Measurements from ENCODE around the gene ROPN1.
"Not testable (repeated sequence)": the region's sequence is repeated elsewhere in the genome, so short reads cannot be mapped to it uniquely, and the experiment has no call there.

The ROPN1 gene

DNA sequence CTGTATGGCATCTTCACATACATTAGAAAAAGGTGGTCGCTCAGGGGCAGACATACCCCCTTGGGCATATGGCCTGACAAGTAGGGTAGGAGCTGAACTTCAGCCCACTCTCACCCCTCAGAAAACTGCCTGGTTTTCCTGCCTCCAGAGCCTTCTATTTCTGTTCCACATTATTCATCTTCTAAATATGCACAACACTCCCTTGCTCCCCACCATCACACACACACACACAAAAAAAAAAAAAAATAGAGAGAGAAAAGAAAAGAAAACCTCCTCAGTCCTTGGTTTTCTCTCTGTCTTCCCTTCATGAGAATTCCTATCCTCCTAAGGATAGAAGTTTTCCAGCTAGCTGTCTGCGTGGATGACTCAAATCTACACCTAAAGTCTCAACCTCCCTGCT lies 5.6 kb upstream of the ROPN1 start:
- DNase-seq (ENCODE audit: low read depth in 3 of 3) = no peak

GRCh38 chr3:123993818-123994217 lies 1.9 kb upstream of the ROPN1 start:
- no peak for DNase-seq (ENCODE audit: low read depth in 3 of 3)

GRCh38 chr3:123986427-123986826 lies 5.5 kb downstream of the ROPN1 start:
- no peak for DNase-seq (ENCODE audit: low read depth in 3 of 3)

GRCh38 chr3:123984957-123985356 lies 7.0 kb downstream of the ROPN1 start:
- no peak for DNase-seq (ENCODE audit: low read depth in 3 of 3)

DNA sequence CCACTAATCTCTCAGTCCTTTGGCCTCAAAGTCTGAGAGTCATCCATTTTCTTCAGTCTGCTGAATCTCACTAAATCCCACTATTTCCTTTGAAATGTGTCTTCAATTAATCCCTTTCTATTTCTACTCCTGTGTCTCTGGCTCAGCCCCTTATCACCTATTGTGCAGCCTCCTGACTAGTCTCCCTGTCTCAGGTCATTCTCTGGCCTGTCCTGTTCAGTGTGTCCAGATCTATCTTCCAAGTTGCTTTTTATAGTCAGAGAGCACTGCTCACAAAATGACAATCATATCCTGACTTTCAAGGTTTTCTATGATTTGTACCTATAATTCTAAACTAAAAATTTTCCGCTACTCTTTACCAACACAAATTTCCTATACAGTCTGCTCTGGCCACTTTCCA lies 7.6 kb downstream of the ROPN1 start:
- no peak for DNase-seq (ENCODE audit: low read depth in 3 of 3)

DNA sequence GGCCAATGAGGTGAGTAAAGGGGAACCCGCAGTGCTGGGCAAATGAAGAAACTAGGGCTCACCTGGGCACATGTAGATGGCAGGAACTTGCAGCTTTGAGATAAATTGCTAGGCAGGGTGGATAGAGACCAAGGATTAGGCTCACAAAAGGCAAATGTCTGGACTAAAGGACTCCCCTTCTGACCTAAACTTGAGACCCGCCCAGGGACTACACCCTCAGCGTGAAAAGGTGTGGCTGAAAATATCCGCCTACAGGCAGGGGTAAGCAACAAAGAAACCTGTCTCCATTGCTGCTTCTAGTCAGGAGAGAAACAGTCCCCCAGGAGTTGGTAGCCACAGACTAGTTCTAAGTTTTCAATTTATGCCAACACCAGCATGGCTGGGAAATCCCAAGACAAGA lies 10.6 kb downstream of the ROPN1 start:
- not testable (repeated sequence) for DNase-seq (ENCODE audit: low read depth in 3 of 3)

- DNase-seq (ENCODE audit: low read depth in 3 of 3) = no peak
Measured at GRCh38 chr3:123980539-123980938, 11.4 kb downstream of the ROPN1 start.

DNA sequence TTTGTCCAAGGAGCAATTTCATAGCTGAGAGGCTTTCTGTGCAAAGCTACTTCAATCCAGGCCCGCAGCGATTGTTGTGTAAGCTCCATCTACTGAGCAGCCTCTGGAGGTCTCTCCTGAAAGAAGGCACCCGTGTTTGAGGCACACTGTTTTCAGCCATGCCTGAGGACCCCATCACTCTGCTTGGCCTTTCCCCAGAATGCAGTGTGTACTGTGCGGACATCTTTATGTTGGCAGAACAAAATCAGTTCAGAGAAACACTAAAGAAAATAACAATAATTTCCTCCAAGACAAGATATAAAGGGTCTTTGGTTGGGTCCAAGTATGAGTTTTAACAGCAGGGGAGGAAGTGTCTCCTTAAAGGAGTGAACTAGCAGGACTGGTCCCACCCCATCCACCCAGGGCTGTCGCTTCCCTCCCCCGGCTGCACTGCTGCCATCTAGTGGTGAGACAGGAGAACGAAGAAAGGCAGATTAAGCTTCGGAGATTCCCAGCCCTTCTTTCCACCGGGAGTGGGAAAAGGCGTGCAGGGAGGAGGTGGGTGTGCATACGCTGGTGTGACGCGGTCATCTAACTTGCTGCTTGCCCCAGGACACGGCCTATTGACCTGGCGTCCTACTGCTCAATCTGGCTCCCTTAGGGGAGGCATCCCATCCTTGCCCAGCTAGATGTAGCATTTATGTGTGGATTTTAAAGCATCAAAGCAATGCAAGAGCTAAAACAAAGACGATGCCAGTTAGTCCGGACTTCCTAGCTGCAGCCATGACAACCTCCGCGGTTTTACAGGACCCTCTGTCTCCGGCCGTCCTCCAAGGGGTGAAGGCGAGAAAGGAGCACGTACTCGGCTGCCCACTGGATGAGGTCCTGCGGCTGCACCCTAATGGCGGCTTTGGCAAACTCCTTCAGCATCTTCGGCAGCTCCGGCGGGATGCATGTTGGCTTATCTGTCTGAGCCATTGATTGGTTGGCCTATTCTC lies 12.1 kb downstream of the ROPN1 start:
- not testable (repeated sequence) for DNase-seq (ENCODE audit: low read depth in 3 of 3)

DNA sequence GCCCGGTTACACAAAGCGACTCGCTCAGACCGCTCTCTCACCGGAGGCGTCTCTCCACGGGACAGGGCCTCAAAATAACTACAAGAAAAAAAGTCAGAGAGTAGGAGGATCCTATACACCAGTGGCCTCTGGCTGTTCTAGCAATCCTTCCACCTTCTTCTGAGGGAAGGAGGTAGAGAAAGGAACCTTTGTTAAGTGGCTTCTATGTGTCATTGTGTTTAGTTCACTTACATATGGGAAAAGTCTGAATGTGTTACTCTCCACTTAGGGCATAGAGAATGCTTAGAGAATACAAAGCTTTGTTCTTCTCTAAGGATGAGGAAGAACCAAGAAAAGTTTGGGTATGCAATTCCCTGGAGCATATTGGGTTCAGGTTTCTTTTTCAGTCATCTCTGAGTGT lies 15.0 kb downstream of the ROPN1 start:
- DNase-seq (ENCODE audit: low read depth in 3 of 3) = not testable (repeated sequence)

GRCh38 chr3:123976181-123976898 lies 15.6 kb downstream of the ROPN1 start:
- DNase-seq (ENCODE audit: low read depth in 3 of 3) = not testable (repeated sequence)

DNA sequence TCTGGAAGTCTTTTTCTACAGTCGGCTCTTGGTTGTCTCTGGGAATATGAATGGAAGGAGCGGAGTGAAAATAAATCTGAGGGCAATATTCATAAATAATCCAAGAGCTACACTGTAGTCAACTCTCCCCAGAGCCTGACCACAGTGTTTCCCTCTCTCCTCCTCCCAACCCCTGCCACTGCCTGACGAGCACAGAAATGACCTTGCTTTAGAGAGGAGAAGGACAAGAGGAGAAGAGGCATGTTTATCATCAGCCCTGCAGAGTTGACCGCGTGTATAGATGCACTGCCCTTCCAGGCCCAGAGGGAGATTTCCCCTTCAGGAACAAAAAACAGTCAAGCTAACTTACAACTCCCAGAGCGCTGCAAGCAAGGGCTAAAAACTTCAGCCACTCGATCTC lies 16.9 kb downstream of the ROPN1 start:
- not testable (repeated sequence) for DNase-seq (ENCODE audit: low read depth in 3 of 3)

- DNase-seq (ENCODE audit: low read depth in 3 of 3) = no peak
Measured at GRCh38 chr3:123971406-123971805, 20.5 kb downstream of the ROPN1 start.

- DNase-seq (ENCODE audit: low read depth in 3 of 3) = not testable (repeated sequence)
Measured at GRCh38 chr3:123967260-123967659, 24.7 kb downstream of the ROPN1 start.

DNA sequence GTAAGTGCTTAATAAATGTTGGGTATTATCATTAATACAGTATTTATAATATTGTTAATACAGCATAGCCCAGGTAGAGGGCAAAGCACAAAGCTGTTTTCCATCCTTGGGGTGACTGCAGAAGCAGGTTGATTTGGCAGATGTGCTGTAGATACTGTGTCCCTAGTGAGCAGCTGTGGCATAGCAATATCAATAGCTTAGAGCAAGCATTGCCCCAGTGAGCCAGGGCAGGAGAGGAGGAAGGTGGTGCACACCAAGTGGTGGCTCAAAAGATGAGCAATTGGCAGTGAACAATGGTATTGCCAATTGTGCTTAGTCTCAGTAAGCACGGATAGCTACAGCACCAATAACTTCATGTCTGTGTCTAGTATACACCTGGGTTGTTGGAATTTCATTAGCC lies 25.1 kb downstream of the ROPN1 start:
- DNase-seq (ENCODE audit: low read depth in 3 of 3) = not testable (repeated sequence)

DNA sequence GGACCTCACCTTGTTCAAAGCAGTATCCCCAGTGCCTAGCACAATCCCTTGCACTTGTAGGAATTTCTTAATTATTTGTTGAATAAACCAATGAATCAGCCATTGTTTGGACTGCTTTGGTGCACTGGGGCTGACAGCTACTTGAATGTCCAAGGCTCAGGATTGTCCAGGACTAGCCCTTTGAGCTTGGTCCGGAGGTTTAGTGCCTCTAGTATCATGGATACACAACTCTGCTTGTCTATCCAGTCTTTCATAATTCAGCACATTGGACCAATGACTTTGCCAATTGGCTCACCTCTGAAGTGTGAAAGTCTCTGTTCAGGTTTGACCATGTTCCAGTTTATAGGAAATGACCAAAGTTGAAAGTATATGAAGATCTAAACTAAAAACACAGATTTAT lies 27.1 kb downstream of the ROPN1 start:
- not testable (repeated sequence) for DNase-seq (ENCODE audit: low read depth in 3 of 3)

DNA sequence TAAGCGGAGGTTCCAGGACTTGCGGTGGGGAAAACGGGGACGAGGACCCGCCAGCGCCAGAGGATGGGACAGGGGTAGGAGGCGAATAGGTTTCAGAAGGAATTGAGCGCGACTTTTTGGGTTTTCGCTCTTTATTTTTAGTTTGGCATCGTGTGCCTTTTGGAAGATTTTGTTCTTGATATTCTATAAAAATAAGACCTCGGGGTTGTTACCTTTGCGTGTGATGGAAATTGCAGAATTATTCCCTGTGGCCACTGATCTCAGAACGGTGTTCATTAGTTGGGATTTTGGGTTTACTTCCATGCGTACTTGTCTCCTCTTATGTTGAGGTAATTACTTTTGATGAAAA lies 30.4 kb downstream of the ROPN1 start:
- no peak for DNase-seq (ENCODE audit: low read depth in 3 of 3)

DNA sequence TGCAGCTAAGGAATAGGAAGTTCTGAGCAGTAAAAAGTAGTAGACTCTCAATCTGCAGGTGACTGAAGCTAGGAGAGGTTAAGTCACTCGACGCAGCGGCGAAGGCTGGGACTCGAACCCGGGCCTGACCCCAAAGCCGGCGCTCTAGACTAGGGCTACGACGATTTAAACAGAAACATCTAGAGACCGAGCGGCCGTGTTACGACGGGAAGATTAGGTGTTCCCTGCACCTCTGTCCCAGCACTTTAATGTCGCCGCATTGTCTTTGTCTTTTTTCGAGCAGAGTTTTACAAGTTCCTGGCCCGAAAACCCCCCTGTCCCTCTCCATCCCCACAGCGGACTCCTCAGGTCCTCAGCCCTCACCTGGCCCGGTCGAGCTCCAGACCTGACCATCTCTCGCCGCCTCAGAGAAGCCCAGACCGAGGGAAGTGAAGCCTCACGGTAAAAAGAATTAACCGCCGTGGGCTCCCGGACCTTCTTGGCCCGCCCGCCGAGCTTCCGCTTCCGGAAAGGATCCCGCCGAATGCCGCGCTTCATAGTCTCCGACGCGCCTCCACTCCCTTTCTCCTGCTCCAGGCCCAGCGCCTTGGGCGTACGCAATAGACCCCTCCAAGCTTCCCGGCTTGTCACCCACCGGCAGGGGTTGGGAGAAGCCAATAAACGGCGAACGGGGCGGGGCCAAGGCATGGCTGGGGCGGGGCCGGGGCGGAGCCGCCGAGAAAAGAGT lies 31.0 kb downstream of the ROPN1 start, which contains the start of gene CCDC14:
CCDC14 (minus strand) TSS at position 449 of the 727 bp plus-strand sequence; CDS start at position 393, 56 bp downstream.
- DNase-seq (ENCODE audit: low read depth in 3 of 3) = peak; percentile 51 to 63 (median 59)

DNA sequence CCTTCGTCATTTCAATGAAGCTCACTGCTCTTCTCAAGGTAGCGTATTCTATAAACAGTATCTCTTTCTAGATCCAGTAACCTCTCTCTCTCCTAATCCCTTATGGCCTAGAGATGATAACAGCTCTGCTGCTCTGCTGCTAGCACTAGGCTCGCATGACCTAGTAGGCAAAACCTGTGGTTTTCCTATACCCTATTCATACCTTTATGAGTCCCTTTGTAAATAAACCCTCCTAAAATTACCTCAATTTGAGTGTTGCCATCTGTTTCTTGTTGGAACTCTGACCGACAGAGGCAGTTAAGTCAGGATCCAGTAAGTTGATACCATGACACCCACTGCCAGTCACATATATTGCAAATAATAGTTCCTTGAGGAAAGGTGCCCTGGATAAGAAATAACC lies 38.2 kb downstream of the ROPN1 start:
- no peak for DNase-seq (ENCODE audit: low read depth in 3 of 3)

DNA sequence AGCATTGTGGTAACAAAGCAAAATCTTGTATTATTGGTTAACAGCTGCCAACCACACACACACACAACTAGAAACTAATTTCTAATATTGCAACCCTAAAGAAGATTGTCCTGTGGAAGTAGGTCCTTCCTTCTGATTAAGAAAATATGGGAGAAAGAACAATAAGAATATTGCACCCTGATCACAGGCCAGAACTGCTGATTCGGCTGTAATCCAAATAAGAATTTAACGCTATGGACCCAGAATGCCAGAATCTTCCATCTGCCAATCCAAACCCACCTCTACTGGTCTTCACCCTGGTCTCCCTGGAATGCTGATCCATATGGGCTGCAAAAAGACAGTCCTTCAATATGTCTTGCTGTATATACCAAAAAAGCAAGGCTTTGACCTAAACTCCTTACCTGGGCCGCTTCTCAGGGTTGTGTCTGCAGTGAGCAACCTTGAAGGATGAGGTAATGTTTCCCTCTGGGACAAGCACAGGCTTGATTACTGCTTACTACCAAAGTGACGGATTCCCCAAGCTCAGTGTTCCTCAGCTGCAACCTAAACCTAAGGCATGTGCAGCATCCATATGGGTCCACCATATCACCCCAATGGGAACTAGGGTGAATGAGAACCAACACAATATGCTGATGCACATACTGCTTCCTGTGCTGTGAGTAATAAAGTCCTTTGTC lies 38.9 kb downstream of the ROPN1 start:
- no peak for DNase-seq (ENCODE audit: low read depth in 3 of 3)

DNA sequence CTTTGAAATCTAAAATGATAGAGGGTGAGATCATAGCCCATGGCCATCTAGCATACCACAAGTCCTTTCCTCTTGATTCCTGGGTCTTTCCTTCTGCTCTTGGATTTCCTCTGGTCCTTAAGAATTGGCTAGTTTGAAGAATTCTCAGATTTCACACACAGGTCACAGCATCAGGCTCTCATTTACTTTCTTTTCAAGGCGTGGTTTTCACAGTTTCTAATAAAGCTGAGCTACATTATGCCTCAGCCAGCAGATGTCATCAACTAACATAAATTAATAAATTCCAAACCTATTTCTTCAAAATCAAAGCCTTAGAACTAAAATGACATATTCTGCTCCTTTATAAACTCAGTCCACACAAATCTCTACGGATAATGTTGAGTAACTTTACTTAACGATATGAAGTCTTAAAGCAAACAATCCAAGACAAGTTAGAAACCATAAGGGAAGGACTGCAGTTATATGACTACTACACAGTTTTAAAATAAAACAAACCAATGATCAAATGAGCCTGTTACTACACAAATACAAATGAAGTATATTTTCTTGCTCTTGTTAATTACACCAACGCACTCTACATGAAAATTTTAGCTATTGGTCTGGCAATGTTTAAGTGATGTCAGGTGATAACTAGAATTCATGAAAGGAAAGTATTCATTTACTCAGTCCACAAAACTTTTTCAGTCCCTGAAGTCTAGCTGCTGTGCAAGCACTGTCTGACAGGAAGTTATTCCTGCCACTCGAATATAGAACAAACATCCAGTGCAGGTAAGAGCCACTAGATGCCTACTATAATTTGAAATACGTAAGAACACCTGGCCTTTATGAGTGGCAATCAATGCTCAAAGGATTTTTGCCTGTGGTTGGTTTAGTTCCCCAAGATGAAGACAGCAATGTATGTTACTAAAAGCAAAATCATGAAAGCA lies 40.1 kb downstream of the ROPN1 start:
- no peak for DNase-seq (ENCODE audit: low read depth in 3 of 3)

All from stimulated activated CD4-positive, alpha-beta T cell treated with anti-CD3 and anti-CD28 coated beads, TNF-alpha, amount 100 ng/mL, for 4 hours (primary cell).